Stomach (tissue), 4 donors: ENCODE measurements around the gene STX18.

Source experiments
- EP300 ChIP-seq: sonication (generic); formaldehyde crosslinking; IDR thresholded peaks from one replicate; pipeline ENCODE4 v1.6.1; 2017; ENCODE audit warnings: antibody characterized with exemption
- POLR2A ChIP-seq, 4 donors: fragments of 450-650 bp; IDR thresholded peaks; one replicate each; pipeline ENCODE4 v1.6.1; 2016; ENCODE audit warnings: antibody characterized with exemption in 4 of 4, control low read depth in 2 of 4, mild to moderate bottlenecking in 1 of 4, moderate library complexity in 1 of 4
- POLR2AphosphoS5 ChIP-seq, 3 donors: sonication (generic); formaldehyde crosslinking; IDR thresholded peaks; one replicate each; pipeline ENCODE4 v1.6.1; 2016; ENCODE audit warnings: antibody characterized with exemption in 3 of 3
- TF ChIP-seq, protein P1 (sequence below), 7 experiments: fragments of 450-650 bp in 4 of 7; fragments of 200-600 bp in 3 of 7; sonication (generic) in 3 of 7; IDR thresholded peaks; one replicate each; pipeline ENCODE4 v1.5.1; 2016 to 2019; ENCODE audit warnings: antibody characterized with exemption in 7 of 7, control low read depth in 2 of 7, mild to moderate bottlenecking in 1 of 7

DNA sequence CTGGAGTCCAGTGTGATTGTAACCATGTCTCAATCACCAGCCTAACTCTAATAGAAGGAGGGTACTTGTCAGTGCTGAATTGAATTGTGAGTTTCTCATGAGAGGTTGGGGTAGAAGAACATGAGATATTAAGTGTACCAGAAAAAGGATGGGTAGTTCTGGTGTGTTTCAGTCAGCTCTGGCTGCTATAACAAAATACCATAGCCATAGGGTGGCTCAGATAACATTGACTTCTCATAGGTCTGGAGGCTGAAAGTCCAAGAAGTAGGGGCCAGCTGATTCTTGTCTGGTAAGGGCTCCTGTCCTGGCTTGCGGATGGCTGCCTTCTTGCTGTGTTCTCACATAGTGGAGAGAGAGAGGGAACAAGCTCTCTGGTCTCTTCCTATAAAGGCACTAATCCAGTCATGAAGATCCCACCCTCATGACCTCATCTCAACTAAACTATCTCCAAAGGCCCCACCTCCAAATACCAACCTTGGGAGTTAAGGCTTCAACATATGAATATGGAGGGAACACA is 35.6 kb upstream of the STX18 start:
- TF ChIP-seq, protein P1, sequence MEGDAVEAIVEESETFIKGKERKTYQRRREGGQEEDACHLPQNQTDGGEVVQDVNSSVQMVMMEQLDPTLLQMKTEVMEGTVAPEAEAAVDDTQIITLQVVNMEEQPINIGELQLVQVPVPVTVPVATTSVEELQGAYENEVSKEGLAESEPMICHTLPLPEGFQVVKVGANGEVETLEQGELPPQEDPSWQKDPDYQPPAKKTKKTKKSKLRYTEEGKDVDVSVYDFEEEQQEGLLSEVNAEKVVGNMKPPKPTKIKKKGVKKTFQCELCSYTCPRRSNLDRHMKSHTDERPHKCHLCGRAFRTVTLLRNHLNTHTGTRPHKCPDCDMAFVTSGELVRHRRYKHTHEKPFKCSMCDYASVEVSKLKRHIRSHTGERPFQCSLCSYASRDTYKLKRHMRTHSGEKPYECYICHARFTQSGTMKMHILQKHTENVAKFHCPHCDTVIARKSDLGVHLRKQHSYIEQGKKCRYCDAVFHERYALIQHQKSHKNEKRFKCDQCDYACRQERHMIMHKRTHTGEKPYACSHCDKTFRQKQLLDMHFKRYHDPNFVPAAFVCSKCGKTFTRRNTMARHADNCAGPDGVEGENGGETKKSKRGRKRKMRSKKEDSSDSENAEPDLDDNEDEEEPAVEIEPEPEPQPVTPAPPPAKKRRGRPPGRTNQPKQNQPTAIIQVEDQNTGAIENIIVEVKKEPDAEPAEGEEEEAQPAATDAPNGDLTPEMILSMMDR (IDR thresholded peaks at IDR 0.05) = no peak
- TF ChIP-seq POLR2A (IDR thresholded peaks at IDR 0.05) (no peak), EP300 (no peak), POLR2AphosphoS5 (IDR thresholded peaks at IDR 0.05) (no peak)
